Pancreas (tissue), 10 donors: ENCODE measurements around the gene NACC2. TPM values are rescaled to one million over a fixed set of nuclear protein-coding genes. Genes with fewer than 3 reads are reported as not detected.
A peak's percentile ranks its signal among the peaks of the same experiment; 100 is the strongest.

Experiments used
- ATAC-seq, 4 donors: fragments of 200-7000 bp; cut with Tn5 transposase; one replicate each; pipeline versions ENCODE4 v1.8.0 to v1.9.1; 2020; ENCODE audit warnings: mild to moderate bottlenecking in 4 of 4, moderate library complexity in 4 of 4
- DNase-seq, 6 donors: peaks; one replicate each; pipeline ENCODE4 v3.0.0-alpha.2; 2020
- FAIRE-seq: peaks from 2 replicates; lab custom pipeline; 2012; peaks lifted over from hg19 to GRCh38; lab: Jason Lieb, UNC
- H3K27ac ChIP-seq, 4 donors: fragments of 200-600 bp; sonication (generic); 1 replicate in 3 of 4; 2 replicates in 1 of 4; pipeline versions ENCODE4 v1.5.0 to v1.8.0; 2020
- H3K27me3 ChIP-seq, 4 donors: fragments of 200-600 bp; one replicate each; pipeline ENCODE4 v1.8.0; 2021
- H3K36me3 ChIP-seq, 3 donors: fragments of 200-600 bp; sonication (generic) in 1 of 3; one replicate each; pipeline versions ENCODE4 v1.5.0 to v1.8.0; 2020 to 2021
- H3K4me1 ChIP-seq, 3 donors: fragments of 200-600 bp; one replicate each; pipeline ENCODE4 v1.8.0; 2021
- H3K4me3 ChIP-seq, 4 donors: fragments of 200-600 bp; sonication (generic) in 2 of 4; one replicate each; pipeline versions ENCODE4 v1.5.0 to v1.8.0; 2020 to 2021
- H3K9me3 ChIP-seq, 4 donors: fragments of 200-600 bp; one replicate each; pipeline ENCODE4 v1.8.0; 2021
- WGBS, 2 donors: extraction: QIAGEN DNeasy Blood & Tissue Kit; methylation state at CpG; one replicate each; pipeline ENCODE4 v1.1.7; 2013; 5-methylcytosine and 5-hydroxymethylcytosine counted together
- intact Hi-C, 3 donors: fragments of 100-400 bp; cut with DNase I; formaldehyde crosslinking; loops; one replicate each; pipeline versions ENCODE4 v1.11.1 to v1.14.2; 2022
- polyA plus RNA-seq, 2 donors: library from polyadenylated mRNA; stranded (reverse); fragments of 200-250 nt; gene quantifications; one replicate each; pipeline ENCODE4 v1.2.3, GENCODE V29; 2013
- total RNA-seq, 6 donors: library from RNA; stranded (reverse); fragmentation: NEBNext Ultra II Directional in 4 of 6; extraction: Animal tissue kit (Norgen Biotek cat#: 25700) in 4 of 6; gene quantifications; one replicate each; pipeline versions ENCODE4 v1.2.1 to v1.2.4, GENCODE V29; 2021 to 2023
- TF ChIP-seq, protein P1 (sequence below), 4 donors: fragments of 200-600 bp; sonication (generic) in 3 of 4; IDR thresholded peaks; one replicate each; pipeline versions ENCODE4 v1.5.0 to v1.8.0; 2021; ENCODE audit warnings: antibody characterized with exemption in 4 of 4
- donor health status: healthy with polysubstance abuse.
- donor health status: DM: no; HTN: no; CAD: no; lungs with moderate emphysema.
- donor health status: DM: no; HTN: no; CAD: no.
- donor health status: control.
- donor health status: control.
- donor health status: Bipolar disorder and iron deficiency.
- donor health status: DM: yes; HTN: yes; CAD: no.
- donor health status: DM: no; HTN: no; CAD: no.
- donor health status: DM: no; HTN: no; CAD: no.
- donor health status: DM: yes; HTN: yes; CAD: no.

NACC2 gene
- total and polyA plus RNA-seq, 8 donors, result 4.3 to 12.4 (median 8.2) TPM

DNA sequence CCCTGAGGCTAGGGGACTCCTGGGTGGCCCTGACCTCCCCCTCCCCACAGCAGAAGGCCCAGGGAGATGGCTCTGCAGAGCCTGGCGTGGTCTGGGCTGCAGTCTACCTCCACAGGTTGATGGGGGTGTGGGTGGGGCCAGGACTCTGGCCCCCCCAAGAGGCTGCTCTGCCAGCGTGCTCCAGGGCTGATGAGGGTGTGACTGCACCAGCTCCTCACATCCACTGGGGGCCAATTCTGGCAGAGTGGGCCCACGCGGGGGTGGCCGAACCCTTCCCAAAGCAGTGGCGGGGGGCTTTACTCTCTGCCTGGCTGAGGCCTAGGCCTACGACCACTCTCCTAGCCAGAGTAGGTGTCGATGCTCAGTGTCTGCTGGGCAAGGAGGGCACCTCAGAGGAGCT is 105.9 kb downstream of the NACC2 start:
- intact Hi-C loops, result no loop called here
- ATAC-seq, result no peak
- Histone ChIP-seq H3K4me3 (no peak overlapping the region), H3K4me1 (peaks cover 9 to 17% (median 10%) of the 10 kb centered on the region in 3 donors), H3K36me3 (no peaks in the 10 kb centered on the region), H3K27me3 (peaks cover 0 to 13% (median 0%) of the 10 kb centered on the region in 4 donors), H3K9me3 (no peaks in the 10 kb centered on the region), H3K27ac (no peak overlapping the region)
- WGBS, 2 donors, result 73 to 77% methylated on average over 8 of the region's 8 CpGs
- no peak for DNase-seq
- no peak for FAIRE-seq
- TF ChIP-seq, protein P1, sequence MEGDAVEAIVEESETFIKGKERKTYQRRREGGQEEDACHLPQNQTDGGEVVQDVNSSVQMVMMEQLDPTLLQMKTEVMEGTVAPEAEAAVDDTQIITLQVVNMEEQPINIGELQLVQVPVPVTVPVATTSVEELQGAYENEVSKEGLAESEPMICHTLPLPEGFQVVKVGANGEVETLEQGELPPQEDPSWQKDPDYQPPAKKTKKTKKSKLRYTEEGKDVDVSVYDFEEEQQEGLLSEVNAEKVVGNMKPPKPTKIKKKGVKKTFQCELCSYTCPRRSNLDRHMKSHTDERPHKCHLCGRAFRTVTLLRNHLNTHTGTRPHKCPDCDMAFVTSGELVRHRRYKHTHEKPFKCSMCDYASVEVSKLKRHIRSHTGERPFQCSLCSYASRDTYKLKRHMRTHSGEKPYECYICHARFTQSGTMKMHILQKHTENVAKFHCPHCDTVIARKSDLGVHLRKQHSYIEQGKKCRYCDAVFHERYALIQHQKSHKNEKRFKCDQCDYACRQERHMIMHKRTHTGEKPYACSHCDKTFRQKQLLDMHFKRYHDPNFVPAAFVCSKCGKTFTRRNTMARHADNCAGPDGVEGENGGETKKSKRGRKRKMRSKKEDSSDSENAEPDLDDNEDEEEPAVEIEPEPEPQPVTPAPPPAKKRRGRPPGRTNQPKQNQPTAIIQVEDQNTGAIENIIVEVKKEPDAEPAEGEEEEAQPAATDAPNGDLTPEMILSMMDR (IDR thresholded peaks at IDR 0.05), result no peak

DNA sequence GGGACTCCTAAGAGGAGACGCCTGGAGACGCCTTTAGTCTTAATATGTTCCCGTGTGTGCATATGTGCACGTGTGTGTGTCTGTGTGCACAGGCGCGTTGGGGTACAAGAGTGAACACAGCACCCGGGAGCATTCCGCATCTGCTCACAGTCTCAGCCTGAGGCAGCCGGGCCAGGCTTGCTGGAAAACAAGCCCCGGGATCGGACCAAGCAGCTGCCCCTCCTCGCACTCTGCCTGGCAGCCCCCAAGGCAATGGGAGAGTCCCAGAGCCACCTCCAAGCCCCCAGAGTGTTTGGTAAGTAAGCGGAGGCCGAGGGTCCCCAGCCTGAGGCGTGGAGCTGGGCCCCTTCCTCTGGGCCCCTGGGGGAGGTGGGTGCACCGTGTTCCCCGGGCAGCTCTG is 106.6 kb downstream of the NACC2 start:
- DNase-seq (no peak), ATAC-seq (no peak), FAIRE-seq (no peak)
- TF ChIP-seq, protein P1 (IDR thresholded peaks at IDR 0.05), result no peak
- Histone ChIP-seq H3K4me3 (no peak overlapping the region), H3K27ac (no peak overlapping the region), H3K4me1 (peaks cover 9 to 17% (median 10%) of the 10 kb centered on the region in 3 donors), H3K36me3 (no peaks in the 10 kb centered on the region), H3K27me3 (peaks cover 0 to 13% (median 0%) of the 10 kb centered on the region in 4 donors), H3K9me3 (no peaks in the 10 kb centered on the region)
- 62 to 74% methylated on average over 17 of the region's 17 CpGs for WGBS, 2 donors
- intact Hi-C loops, result no loop called here

DNA sequence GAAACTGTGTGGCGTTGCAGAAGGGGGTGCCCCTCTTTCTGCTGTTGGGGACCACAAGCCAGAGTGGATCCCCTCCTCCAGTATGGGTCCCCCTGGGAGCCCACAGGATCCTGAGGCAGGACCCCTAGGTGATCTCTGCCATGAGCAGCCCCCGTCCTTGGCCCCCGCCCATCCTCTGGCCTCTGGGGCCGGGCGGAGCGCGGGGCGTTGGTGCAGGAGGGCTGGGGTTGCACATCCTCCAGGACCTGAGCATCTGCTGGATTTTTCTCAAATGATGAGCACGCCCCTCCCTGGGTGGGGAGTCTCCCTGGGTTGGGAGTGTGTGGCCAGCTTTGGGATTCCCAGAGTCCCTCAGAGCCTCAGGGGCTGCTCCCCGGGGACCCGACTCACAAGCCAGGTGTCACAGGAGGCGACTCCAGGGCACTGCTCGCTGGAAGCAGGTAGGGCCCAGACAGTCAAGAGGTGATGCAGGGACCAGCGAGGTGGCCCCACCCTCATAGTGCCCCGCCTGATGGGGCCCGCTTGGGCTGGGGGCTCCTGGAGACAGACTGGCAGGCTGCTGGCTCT is 107.2 kb downstream of the NACC2 start:
- Histone ChIP-seq H3K27me3 (peaks cover 0 to 13% (median 0%) of the 10 kb centered on the region in 4 donors), H3K9me3 (no peaks in the 10 kb centered on the region), H3K36me3 (no peaks in the 10 kb centered on the region), H3K27ac (no peak overlapping the region), H3K4me3 (no peak overlapping the region), H3K4me1 (peaks cover 5 to 12% (median 9%) of the 10 kb centered on the region in 3 donors)
- intact Hi-C loops, result no loop called here
- TF ChIP-seq, protein P1 (IDR thresholded peaks at IDR 0.05), result no peak
- no peak for FAIRE-seq
- WGBS, 2 donors, result 75 to 80% methylated on average over 16 of the region's 16 CpGs
- no peak for ATAC-seq
- DNase-seq, result no peak

DNA sequence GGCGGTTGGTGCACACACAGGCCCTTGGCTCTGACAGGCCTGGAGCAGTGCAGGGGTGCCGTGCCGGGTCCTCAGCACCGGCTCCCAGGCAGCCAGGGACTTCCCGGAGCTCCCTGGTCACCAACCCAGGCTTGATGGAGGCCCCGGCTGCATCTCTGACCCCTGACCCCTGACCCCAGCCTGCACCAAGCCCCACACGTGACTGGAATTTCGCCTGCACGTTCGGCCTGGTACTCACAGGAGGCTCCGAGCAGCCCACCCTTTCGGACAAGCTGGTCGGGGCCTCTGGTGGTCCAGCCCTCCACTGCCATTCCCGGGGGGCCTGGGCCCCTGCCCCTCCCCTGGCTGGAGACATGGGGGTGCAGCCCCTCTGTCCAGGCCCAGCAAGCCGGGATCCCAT is 108.5 kb downstream of the NACC2 start:
- TF ChIP-seq, protein P1 (IDR thresholded peaks at IDR 0.05), result no peak
- no peak for ATAC-seq
- peaks cover 0 to 13% (median 0%) of the 10 kb centered on the region in 4 donors for H3K27me3 ChIP-seq
- DNase-seq, result peak in 1 of 6 donors; percentile 68
- H3K4me3 ChIP-seq, result no peak overlapping the region
- H3K9me3 ChIP-seq, result no peaks in the 10 kb centered on the region
- H3K4me1 ChIP-seq, result peaks cover 0 to 9% (median 4%) of the 10 kb centered on the region in 3 donors
- no peak overlapping the region for H3K27ac ChIP-seq
- 61 to 76% methylated on average over 13 to 15 of the region's 15 CpGs for WGBS, 2 donors
- intact Hi-C loops, result no loop called here
- H3K36me3 ChIP-seq, result no peaks in the 10 kb centered on the region
- no peak for FAIRE-seq

DNA sequence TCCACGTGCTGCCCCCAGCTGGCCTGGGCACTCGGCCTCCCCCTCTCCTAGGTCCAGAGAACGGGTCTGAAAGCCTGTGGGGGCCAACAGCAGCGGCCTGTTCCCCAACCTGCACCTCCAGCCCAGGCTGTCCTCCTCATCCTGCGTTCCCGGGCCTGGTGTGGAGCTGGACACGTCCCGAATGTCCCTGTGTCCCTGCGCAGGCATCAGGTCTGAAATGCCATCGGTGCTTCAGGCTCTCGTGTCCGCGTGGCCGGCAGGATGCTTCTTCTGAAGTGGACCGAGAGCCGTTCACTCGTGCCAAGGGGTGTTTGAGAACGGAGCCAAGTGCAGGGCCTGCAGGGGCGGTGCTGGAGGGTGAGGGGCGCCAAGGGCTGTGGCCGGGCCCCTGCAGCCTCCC is 109.2 kb downstream of the NACC2 start:
- Histone ChIP-seq H3K9me3 (no peaks in the 10 kb centered on the region), H3K4me3 (no peak overlapping the region), H3K27ac (no peak overlapping the region), H3K27me3 (peaks cover 0 to 13% (median 0%) of the 10 kb centered on the region in 4 donors), H3K4me1 (peaks cover 0 to 9% (median 4%) of the 10 kb centered on the region in 3 donors), H3K36me3 (no peaks in the 10 kb centered on the region)
- DNase-seq (no peak), FAIRE-seq (no peak), ATAC-seq (no peak)
- TF ChIP-seq, protein P1 (IDR thresholded peaks at IDR 0.05), result no peak
- intact Hi-C loops, result no loop called here
- 73 to 85% methylated on average over 21 of the region's 21 CpGs for WGBS, 2 donors
